Type B pancreatic cell (in vitro differentiated cells): ENCODE measurements around the gene CPE. TPM values are rescaled to one million over a fixed set of nuclear protein-coding genes. Genes with fewer than 3 reads are reported as not detected.

ENCODE experiments used
- DNase-seq: peaks from one replicate; pipeline ENCODE4 v3.0.0; 2021; ENCODE audit warnings: mixed read lengths; ENCODE audit not compliant: unreplicated experiment; ENCODE audit errors: extremely low spot score
- H3K27ac Mint-ChIP-seq: 2 replicates; pipeline ENCODE4 v1.8.0; 2021; ENCODE audit warnings: mild to moderate bottlenecking, mixed read lengths
- H3K27me3 Mint-ChIP-seq: 2 replicates; pipeline ENCODE4 v1.8.0; 2021; ENCODE audit warnings: mixed read lengths
- H3K36me3 Mint-ChIP-seq: 2 replicates; pipeline ENCODE4 v1.8.0; 2021; ENCODE audit warnings: mixed read lengths
- H3K4me1 Mint-ChIP-seq: one replicate; pipeline ENCODE4 v1.8.0; 2021; ENCODE audit warnings: mixed read lengths; ENCODE audit not compliant: unreplicated experiment
- H3K4me3 Mint-ChIP-seq: 2 replicates; pipeline ENCODE4 v1.8.0; 2021; ENCODE audit warnings: mild to moderate bottlenecking, mixed read lengths
- H3K9me3 Mint-ChIP-seq: 2 replicates; pipeline ENCODE4 v1.8.0; 2021; ENCODE audit warnings: mixed read lengths
- CTCF ChIP-seq: fragments of 200-600 bp; sonication (generic); conservative IDR thresholded peaks from 2 replicates; pipeline ENCODE4 v1.5.0; 2021; ENCODE audit warnings: antibody characterized with exemption, mild to moderate bottlenecking
- total RNA-seq: library from RNA; stranded (reverse); gene quantifications from 2 replicates; pipeline ENCODE4 v1.2.1, GENCODE V29; 2021; ENCODE audit warnings: low replicate concordance

The CPE gene
- total RNA-seq, 1 donor from 2014 or later: 149 TPM

GRCh38 chr4:165532976-165533375 lies 154.2 kb downstream of the CPE start:
- no peak for DNase-seq
- no peak for TF ChIP-seq CTCF
- Mint-ChIP-seq H3K27me3 (peaks cover 7% of the 10 kb centered on the region), H3K4me3 (no peak overlapping the region), H3K27ac (no peak overlapping the region), H3K36me3 (no peaks in the 10 kb centered on the region), H3K4me1 (peaks cover 11% of the 10 kb centered on the region), H3K9me3 (no peaks in the 10 kb centered on the region)

- DNase-seq: no peak
- Mint-ChIP-seq H3K4me1 (peaks cover 11% of the 10 kb centered on the region), H3K27me3 (peaks cover 7% of the 10 kb centered on the region), H3K9me3 (no peaks in the 10 kb centered on the region), H3K36me3 (no peaks in the 10 kb centered on the region), H3K27ac (no peak overlapping the region), H3K4me3 (no peak overlapping the region)
- peak; percentile 88 for TF ChIP-seq CTCF
Measured at GRCh38 chr4:165537028-165537648, 158.3 kb downstream of the CPE start.

DNA sequence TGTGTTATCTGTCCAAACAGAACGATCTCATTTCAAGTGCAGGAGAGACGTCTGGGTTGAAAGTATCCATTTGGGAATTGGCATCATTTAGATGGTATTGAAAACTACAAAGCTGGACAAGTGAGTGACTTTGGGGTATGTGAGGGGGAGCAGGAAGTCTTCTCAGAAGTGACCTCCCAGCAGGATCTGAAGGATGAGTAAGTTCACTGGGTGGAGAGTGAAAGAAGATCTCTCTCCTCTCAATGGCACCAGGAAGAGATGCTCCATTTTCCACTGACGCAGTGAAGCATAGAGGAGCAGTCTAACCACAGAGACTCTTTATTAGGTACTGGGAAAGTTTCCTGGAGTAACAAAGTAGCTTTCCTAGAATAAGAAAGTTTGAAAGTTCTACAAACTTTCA lies 161.0 kb downstream of the CPE start:
- TF ChIP-seq CTCF: no peak
- H3K9me3 Mint-ChIP-seq: no peaks in the 10 kb centered on the region
- DNase-seq: no peak
- no peak overlapping the region for H3K4me3 Mint-ChIP-seq
- H3K27me3 Mint-ChIP-seq: peaks cover 3% of the 10 kb centered on the region
- H3K36me3 Mint-ChIP-seq: no peaks in the 10 kb centered on the region
- H3K27ac Mint-ChIP-seq: no peak overlapping the region
- H3K4me1 Mint-ChIP-seq: no peaks in the 10 kb centered on the region

DNA sequence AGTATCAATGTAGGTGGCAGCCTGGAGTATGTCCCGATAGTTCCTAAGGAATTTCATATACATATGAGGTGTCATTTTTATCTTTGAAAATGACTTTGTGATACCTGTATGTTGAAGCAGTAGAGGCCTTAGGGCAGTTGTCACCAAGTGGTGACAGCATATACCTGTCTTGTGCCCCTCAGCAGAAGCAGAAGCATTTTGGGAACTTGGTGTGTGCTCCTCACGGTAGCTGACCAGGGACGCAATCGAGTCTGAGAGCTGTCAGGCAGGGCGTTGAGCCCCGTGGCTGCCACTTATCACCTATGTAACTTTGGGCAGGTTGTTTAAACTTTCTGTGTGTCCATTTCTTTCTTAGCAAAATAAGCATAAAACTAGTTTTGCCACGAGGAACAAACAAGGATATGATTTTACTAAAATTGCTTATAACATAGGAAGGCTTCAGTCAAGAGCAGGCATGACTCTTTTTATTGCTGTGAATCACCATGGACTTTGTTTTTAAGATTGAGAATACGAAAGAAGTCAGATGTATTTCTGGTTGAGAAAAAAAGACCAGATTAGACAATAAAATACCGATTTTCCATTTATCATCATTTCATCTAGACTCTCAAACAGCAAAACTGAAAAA lies 161.5 kb downstream of the CPE start:
- H3K27ac Mint-ChIP-seq: no peak overlapping the region
- H3K36me3 Mint-ChIP-seq: no peaks in the 10 kb centered on the region
- H3K4me1 Mint-ChIP-seq: no peaks in the 10 kb centered on the region
- peaks cover 3% of the 10 kb centered on the region for H3K27me3 Mint-ChIP-seq
- no peak overlapping the region for H3K4me3 Mint-ChIP-seq
- no peaks in the 10 kb centered on the region for H3K9me3 Mint-ChIP-seq
- DNase-seq: no peak
- TF ChIP-seq CTCF: no peak

- peaks cover under 1% of the 10 kb centered on the region for H3K27me3 Mint-ChIP-seq
- no peak for DNase-seq
- no peak overlapping the region for H3K27ac Mint-ChIP-seq
- no peaks in the 10 kb centered on the region for H3K36me3 Mint-ChIP-seq
- H3K4me1 Mint-ChIP-seq: no peaks in the 10 kb centered on the region
- peaks cover 4% of the 10 kb centered on the region for H3K9me3 Mint-ChIP-seq
- no peak overlapping the region for H3K4me3 Mint-ChIP-seq
- TF ChIP-seq CTCF: no peak
Measured at GRCh38 chr4:165541851-165542459, 163.1 kb downstream of the CPE start.
